Heart left ventricle (tissue), 16 donors: ENCODE results near the gene PLCXD1. TPM values are rescaled to one million over a fixed set of nuclear protein-coding genes. Genes with fewer than 3 reads are reported as not detected.
"Not testable (repeated sequence)": the region's sequence is repeated elsewhere in the genome, so short reads cannot be mapped to it uniquely, and the experiment has no call there.

Experiments used
- ATAC-seq, 4 donors: fragments of 200-7000 bp; cut with Tn5 transposase; one replicate each; pipeline ENCODE4 v1.9.1; 2020 to 2022; ENCODE audit warnings: moderate library complexity in 4 of 4, mild to moderate bottlenecking in 3 of 4, moderate number of reproducible peaks in 1 of 4
- DNase-seq, 5 donors: peaks; one replicate each; pipeline ENCODE4 v3.0.0-alpha.2; 2020
- H3K27ac ChIP-seq, 12 donors: fragments of 200-600 bp; sonication (generic) in 4 of 12; one replicate each; pipeline versions ENCODE4 v1.5.0 to v1.8.0; 2016 to 2022; ENCODE audit warnings: mild to moderate bottlenecking in 2 of 12
- H3K27me3 ChIP-seq, 9 donors: fragments of 200-600 bp; sonication (generic) in 2 of 9; one replicate each; pipeline versions ENCODE4 v1.5.1 to v1.8.0; 2016 to 2022; ENCODE audit warnings: mild to moderate bottlenecking in 3 of 9
- H3K36me3 ChIP-seq, 9 donors: fragments of 200-600 bp; sonication (generic) in 2 of 9; one replicate each; pipeline versions ENCODE4 v1.5.0 to v1.8.0; 2018 to 2022; ENCODE audit warnings: mild to moderate bottlenecking in 2 of 9
- H3K4me1 ChIP-seq, 12 donors: fragments of 200-600 bp; sonication (generic) in 4 of 12; one replicate each; pipeline versions ENCODE4 v1.5.0 to v1.8.0; 2016 to 2022; ENCODE audit warnings: mild to moderate bottlenecking in 3 of 12
- H3K4me3 ChIP-seq, 12 donors: fragments of 200-600 bp; sonication (generic) in 4 of 12; one replicate each; pipeline versions ENCODE4 v1.5.0 to v1.8.0; 2017 to 2022; ENCODE audit warnings: mild to moderate bottlenecking in 9 of 12, moderate library complexity in 4 of 12
- H3K9me3 ChIP-seq, 12 donors: fragments of 200-600 bp; sonication (generic) in 4 of 12; one replicate each; pipeline versions ENCODE4 v1.5.0 to v1.8.0; 2016 to 2022; ENCODE audit warnings: mild to moderate bottlenecking in 1 of 12
- CTCF ChIP-seq, 12 donors: fragments of 200-600 bp; sonication (generic) in 4 of 12; IDR thresholded peaks; one replicate each; pipeline versions ENCODE4 v1.5.0 to v1.8.0; 2018 to 2022; ENCODE audit warnings: antibody characterized with exemption in 12 of 12, mild to moderate bottlenecking in 5 of 12
- POLR2A ChIP-seq, 2 donors: fragments of 450-650 bp; IDR thresholded peaks; one replicate each; pipeline ENCODE4 v1.6.1; 2017; ENCODE audit warnings: antibody characterized with exemption in 2 of 2, mild to moderate bottlenecking in 2 of 2, moderate library complexity in 2 of 2
- WGBS, 4 donors: extraction: QIAGEN DNeasy Blood & Tissue Kit in 2 of 4; methylation state at CpG; one replicate each; pipeline versions ENCODE4 v1.1.5 to v1.1.7; 2013 to 2018; 5-methylcytosine and 5-hydroxymethylcytosine counted together
- intact Hi-C, 10 donors: fragments of 100-400 bp; cut with DNase I; formaldehyde crosslinking; loops; one replicate each; pipeline versions ENCODE4 v1.11.1 to v1.14.2; 2022
- polyA plus RNA-seq, 2 donors: library from polyadenylated mRNA; stranded (reverse); fragments of 200-250 nt; gene quantifications; one replicate each; pipeline ENCODE4 v1.2.3, GENCODE V29; 2013
- total RNA-seq, 9 donors: library from RNA; depleted of rRNA in 2 of 9; stranded (reverse); fragments of >200 nt in 2 of 9; fragmentation: NEBNext Ultra II Directional in 3 of 9; extraction: Animal tissue kit (Norgen Biotek cat#: 25700) in 3 of 9; gene quantifications; one replicate each; pipeline versions ENCODE4 v1.1.0 to v1.2.4, GENCODE V29; 2016 to 2023
- donor health status: ischemic (EF 13 %, LVEDD 7.1; RV severe dilation, severe dysfunction).
- donor health status: healthy with polysubstance abuse.
- donor health status: DM: no; HTN: yes; CAD: no.
- donor health status: DM: no; HTN: no; CAD: no.
- donor health status: ischemic (EF 25% LVEDD 6.9; RV normal size, moderate dysfunction).
- donor health status: ischemic (EF 25% LVEDD 5.7; RV mildly dilated, moderate dysfunction).
- donor health status: healthy.
- donor health status: DM: yes; HTN: yes; CAD: no.
- donor health status: ischemic (EF 35%, LVEDD 5.7; RV mildly dilated, moderate dysfunction).
- donor health status: nonischemic (EF 11% LVEDD 7.7; RV severe dilation, severe dysfunction).
- donor health status: DM: yes; HTN: yes; CAD: no.
- donor health status: PGD.
- donor health status: ischemic (EF 29% LVEDD 5.4; RV normal size, mild dysfunction).
- donor health status: nonischemic (EF 23%, LVEDD 6.1; RV moderate dilation, normal function).

The PLCXD1 gene
- total and polyA plus RNA-seq, 11 donors, result 0.81 to 27.0 (median 3.0) TPM

GRCh38 chrX:261919-262352 lies 19.2 kb upstream of the PLCXD1 start:
- WGBS, 4 donors, result 45 to 77% (median 71%) methylated on average over 11 to 12 of the region's 12 CpGs
- Histone ChIP-seq H3K9me3 (no peaks in the 10 kb centered on the region), H3K36me3 (no peaks in the 10 kb centered on the region), H3K4me3 (no peak overlapping the region), H3K4me1 (peaks cover 0 to 15% (median 3%) of the 10 kb centered on the region in 12 donors), H3K27ac (no peak overlapping the region), H3K27me3 (peaks cover 0 to 8% (median 0%) of the 10 kb centered on the region in 9 donors)
- TF ChIP-seq POLR2A (IDR thresholded peaks at IDR 0.05), result no peak
- no peak for TF ChIP-seq CTCF (IDR thresholded peaks at IDR 0.05)
- no peak for DNase-seq
- intact Hi-C loops, result no loop called here
- peak in 2 of 4 donors; percentile 16 to 27 for ATAC-seq

DNA sequence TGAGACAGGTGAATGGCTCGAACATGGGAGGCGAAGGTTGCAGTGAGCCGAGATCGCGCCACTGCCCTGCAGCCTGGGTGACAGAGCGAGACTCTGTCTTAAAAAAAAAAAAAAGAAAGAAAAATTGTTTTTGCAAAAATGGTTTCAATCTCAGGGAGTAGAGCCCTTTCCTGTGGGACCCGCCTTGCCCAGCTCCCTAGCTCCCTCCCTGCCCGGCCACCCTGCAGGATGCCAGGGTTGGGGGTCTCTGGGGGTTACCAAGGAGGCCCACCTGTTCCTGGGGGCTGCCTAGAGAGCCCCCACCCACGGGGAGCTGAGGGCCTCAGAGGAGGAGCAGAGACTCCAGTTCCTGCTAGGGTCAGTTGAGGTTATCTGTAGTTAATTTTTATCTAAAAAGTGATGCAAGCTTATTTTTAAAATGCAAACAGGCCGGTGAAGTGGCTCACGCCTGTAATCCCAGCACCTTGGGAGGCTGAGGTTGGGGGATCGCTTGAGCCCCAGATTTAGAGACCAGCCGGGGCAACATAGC lies 18.7 kb upstream of the PLCXD1 start:
- Histone ChIP-seq H3K4me3 (no peak overlapping the region), H3K36me3 (no peaks in the 10 kb centered on the region), H3K4me1 (peaks cover 0 to 15% (median 3%) of the 10 kb centered on the region in 12 donors), H3K27ac (no peak overlapping the region), H3K9me3 (no peaks in the 10 kb centered on the region), H3K27me3 (peaks cover 0 to 8% (median 0%) of the 10 kb centered on the region in 9 donors)
- ATAC-seq (no peak), DNase-seq (no peak)
- WGBS, 4 donors, result 66 to 78% (median 76%) methylated on average over 13 of the region's 13 CpGs
- intact Hi-C loops, result no loop called here
- TF ChIP-seq CTCF (IDR thresholded peaks at IDR 0.05) (no peak), POLR2A (IDR thresholded peaks at IDR 0.05) (no peak)

GRCh38 chrX:264006-264405 lies 17.2 kb upstream of the PLCXD1 start:
- intact Hi-C loops, H3K9me3 ChIP-seq, H3K4me3 ChIP-seq, H3K27ac ChIP-seq, H3K27me3 ChIP-seq, H3K36me3 ChIP-seq, ATAC-seq: not testable (repeated sequence)
- H3K4me1 ChIP-seq, result peaks cover 0 to 15% (median 3%) of the 10 kb centered on the region in 12 donors
- WGBS, 4 donors, result 90 to 94% (median 91%) methylated on average over 16 of the region's 16 CpGs
- peak in 2 of 5 donors; percentile 1 to 10 for DNase-seq

- Histone ChIP-seq H3K36me3 (no peaks in the 10 kb centered on the region), H3K4me1 (peaks cover 0 to 15% (median 3%) of the 10 kb centered on the region in 12 donors), H3K27ac (no peak overlapping the region), H3K27me3 (no peaks in the 10 kb centered on the region), H3K9me3 (no peaks in the 10 kb centered on the region), H3K4me3 (no peak overlapping the region)
- WGBS, 4 donors, result 83 to 86% (median 84%) methylated on average over 16 of the region's 16 CpGs
- intact Hi-C loops, result no loop called here
- no peak for ATAC-seq
- no peak for DNase-seq
- no peak for TF ChIP-seq POLR2A (IDR thresholded peaks at IDR 0.05)
- no peak for TF ChIP-seq CTCF (IDR thresholded peaks at IDR 0.05)
Observed at GRCh38 chrX:264634-265455, 16.3 kb upstream of the PLCXD1 start.
